Muscle layer of colon (tissue), 2 donors: ENCODE data around the gene ERBB4.

ENCODE experiments used
- H3K27ac ChIP-seq: one replicate; pipeline ENCODE4 v1.7.0; 2013; ENCODE audit warnings: low read depth, mild to moderate bottlenecking, low read length, moderate library complexity
- H3K27me3 ChIP-seq, 2 donors: one replicate each; pipeline ENCODE4 v1.7.0; 2013; ENCODE audit warnings: low read length in 2 of 2, mild to moderate bottlenecking in 2 of 2; ENCODE audit not compliant: insufficient read depth in 2 of 2, control insufficient read depth in 1 of 2
- H3K36me3 ChIP-seq: one replicate; pipeline ENCODE4 v1.7.0; 2013; ENCODE audit warnings: mild to moderate bottlenecking, low read length; ENCODE audit not compliant: insufficient read depth
- H3K4me1 ChIP-seq: one replicate; pipeline ENCODE4 v1.7.0; 2013; ENCODE audit warnings: mild to moderate bottlenecking, low read length; ENCODE audit not compliant: insufficient read depth
- H3K4me3 ChIP-seq, 2 donors: one replicate each; pipeline ENCODE4 v1.7.0; 2013; ENCODE audit warnings: low read length in 2 of 2, low read depth in 1 of 2, mild to moderate bottlenecking in 1 of 2, moderate library complexity in 1 of 2
- H3K9ac ChIP-seq: one replicate; pipeline ENCODE4 v1.7.0; 2013; ENCODE audit warnings: low read length
- H3K9me3 ChIP-seq: one replicate; pipeline ENCODE4 v1.7.0; 2013; ENCODE audit warnings: mild to moderate bottlenecking, low read length
- donor health status: abdominal sarcoma.
- donor health status: Adenocarcinoma of cecum.

Gene ERBB4

DNA sequence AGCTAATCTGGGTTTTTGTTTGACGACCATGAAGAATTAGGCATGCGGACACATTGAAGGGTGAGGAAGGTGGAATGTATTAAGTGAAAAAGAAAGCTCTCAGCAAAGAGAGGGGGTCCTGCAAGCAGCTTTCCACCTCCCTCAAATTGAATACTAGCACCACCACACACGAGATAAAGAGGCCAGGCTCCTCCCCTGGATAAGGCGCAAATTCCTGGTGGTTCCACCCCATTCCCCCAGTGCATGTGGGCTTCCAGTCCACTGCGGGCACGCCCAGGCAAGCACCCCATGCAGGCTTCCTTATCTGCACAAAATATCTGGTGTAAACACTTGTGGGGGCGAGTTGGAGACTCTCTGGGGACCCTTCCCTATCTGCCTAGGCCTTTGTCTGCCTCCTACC, 1124.9 kb downstream of the ERBB4 start:
- H3K9me3 ChIP-seq, result no peaks in the 10 kb centered on the region
- H3K27ac ChIP-seq, result no peak overlapping the region
- H3K4me1 ChIP-seq, result no peaks in the 10 kb centered on the region
- no peaks in the 10 kb centered on the region for H3K36me3 ChIP-seq
- H3K4me3 ChIP-seq, result no peak overlapping the region
- no peaks in the 10 kb centered on the region for H3K27me3 ChIP-seq
- no peak overlapping the region for H3K9ac ChIP-seq

- Histone ChIP-seq H3K4me1 (no peaks in the 10 kb centered on the region), H3K4me3 (no peak overlapping the region), H3K9me3 (no peaks in the 10 kb centered on the region), H3K36me3 (no peaks in the 10 kb centered on the region), H3K9ac (no peak overlapping the region), H3K27me3 (no peaks in the 10 kb centered on the region), H3K27ac (no peak overlapping the region)
Observed at GRCh38 chr2:211408483-211408891, 1130.1 kb downstream of the ERBB4 start.

DNA sequence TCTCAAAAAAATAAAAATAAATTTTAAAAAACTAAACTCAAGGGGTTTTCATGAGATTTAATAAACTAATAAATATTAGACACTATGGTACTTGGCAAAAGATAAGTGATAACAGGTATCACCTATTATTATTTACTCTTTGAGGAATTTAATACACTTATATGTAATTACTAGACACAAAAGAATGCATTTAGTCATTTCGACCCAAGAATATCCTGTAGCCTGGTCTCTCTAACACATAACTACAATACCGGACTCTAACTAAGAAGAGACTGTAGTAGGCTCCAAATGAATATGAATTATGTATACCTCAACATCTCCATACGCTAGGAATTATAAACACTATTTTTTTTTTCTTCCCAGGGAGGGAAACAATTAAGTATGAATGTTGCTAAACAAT, 1131.5 kb downstream of the ERBB4 start:
- no peaks in the 10 kb centered on the region for H3K4me1 ChIP-seq
- no peaks in the 10 kb centered on the region for H3K36me3 ChIP-seq
- no peak overlapping the region for H3K9ac ChIP-seq
- no peak overlapping the region for H3K4me3 ChIP-seq
- H3K27ac ChIP-seq, result no peak overlapping the region
- H3K9me3 ChIP-seq, result no peaks in the 10 kb centered on the region
- H3K27me3 ChIP-seq, result no peaks in the 10 kb centered on the region

GRCh38 chr2:211405036-211405435, 1133.6 kb downstream of the ERBB4 start:
- no peaks in the 10 kb centered on the region for H3K4me1 ChIP-seq
- H3K4me3 ChIP-seq, result no peak overlapping the region
- H3K36me3 ChIP-seq, result no peaks in the 10 kb centered on the region
- no peaks in the 10 kb centered on the region for H3K9me3 ChIP-seq
- no peak overlapping the region for H3K9ac ChIP-seq
- H3K27me3 ChIP-seq, result no peaks in the 10 kb centered on the region
- no peak overlapping the region for H3K27ac ChIP-seq

- Histone ChIP-seq H3K4me3 (no peak overlapping the region), H3K27me3 (no peaks in the 10 kb centered on the region), H3K9ac (no peak overlapping the region), H3K4me1 (no peaks in the 10 kb centered on the region), H3K27ac (no peak overlapping the region), H3K36me3 (no peaks in the 10 kb centered on the region), H3K9me3 (no peaks in the 10 kb centered on the region)
Observed at GRCh38 chr2:211404098-211404497, 1134.5 kb downstream of the ERBB4 start.

- no peaks in the 10 kb centered on the region for H3K27me3 ChIP-seq
- no peaks in the 10 kb centered on the region for H3K36me3 ChIP-seq
- H3K9me3 ChIP-seq, result no peaks in the 10 kb centered on the region
- no peaks in the 10 kb centered on the region for H3K4me1 ChIP-seq
- no peak overlapping the region for H3K27ac ChIP-seq
- no peak overlapping the region for H3K9ac ChIP-seq
- H3K4me3 ChIP-seq, result no peak overlapping the region
Observed at GRCh38 chr2:211401328-211401727, 1137.3 kb downstream of the ERBB4 start.

DNA sequence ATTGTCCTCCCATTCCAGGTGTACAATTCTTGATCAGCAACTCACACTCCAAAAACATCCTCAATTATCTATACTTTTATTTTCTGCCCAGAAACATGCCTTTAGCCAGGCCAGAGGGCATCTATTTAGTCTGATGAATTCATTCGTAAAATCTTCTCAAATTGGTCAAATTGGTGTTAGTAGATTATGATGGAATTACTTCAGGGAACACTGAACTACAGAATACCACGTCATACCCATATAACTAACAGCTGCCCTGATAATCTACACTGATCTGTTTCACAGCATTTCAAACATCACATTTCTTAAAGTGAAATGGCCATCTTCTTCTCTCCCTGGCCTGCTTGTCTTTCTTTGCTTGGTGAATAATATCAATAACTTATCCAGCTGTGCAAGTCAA, 1140.8 kb downstream of the ERBB4 start:
- no peaks in the 10 kb centered on the region for H3K9me3 ChIP-seq
- no peaks in the 10 kb centered on the region for H3K27me3 ChIP-seq
- H3K27ac ChIP-seq, result no peak overlapping the region
- no peaks in the 10 kb centered on the region for H3K36me3 ChIP-seq
- no peaks in the 10 kb centered on the region for H3K4me1 ChIP-seq
- no peak overlapping the region for H3K9ac ChIP-seq
- H3K4me3 ChIP-seq, result no peak overlapping the region

DNA sequence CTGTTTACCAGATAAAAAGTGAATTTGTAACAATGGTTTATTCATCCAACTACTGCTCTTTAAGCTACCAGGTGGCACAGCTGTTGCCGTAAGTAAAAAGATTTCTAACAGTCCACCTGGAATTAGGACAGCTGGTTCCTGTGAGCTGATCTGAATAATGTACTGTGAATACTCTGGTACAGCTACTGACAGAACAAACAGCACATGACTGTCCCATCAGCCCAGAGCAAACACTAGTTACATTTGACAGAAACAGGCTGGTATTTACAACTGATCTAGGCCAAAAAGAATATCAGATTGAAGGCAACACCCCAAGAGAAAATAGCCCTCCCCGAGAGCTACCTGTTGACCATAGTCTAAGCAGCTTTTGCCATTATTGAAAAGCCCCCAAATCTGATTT, 1141.8 kb downstream of the ERBB4 start:
- Histone ChIP-seq H3K9ac (no peak overlapping the region), H3K9me3 (no peaks in the 10 kb centered on the region), H3K27ac (no peak overlapping the region)

DNA sequence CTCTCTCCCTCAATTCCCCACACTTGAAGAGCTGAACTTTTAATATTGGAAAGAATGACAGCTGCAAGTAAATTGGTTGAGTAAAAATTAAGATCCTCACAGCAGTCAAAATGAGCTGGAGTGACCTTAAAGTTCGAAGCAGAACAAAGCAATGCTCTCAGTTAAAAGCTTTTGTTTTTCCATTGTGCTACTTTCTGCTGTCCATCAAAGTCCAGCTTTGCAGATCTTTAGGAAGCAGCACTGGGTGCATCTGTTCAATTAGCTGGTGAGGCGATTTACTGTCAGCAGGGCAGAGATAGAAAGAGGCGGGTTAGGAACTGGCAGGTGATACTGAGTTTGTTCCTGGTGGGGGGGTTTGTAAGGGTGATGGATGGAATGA, 1147.4 kb downstream of the ERBB4 start:
- H3K27me3 ChIP-seq, result no peaks in the 10 kb centered on the region
- no peak overlapping the region for H3K27ac ChIP-seq
- no peaks in the 10 kb centered on the region for H3K36me3 ChIP-seq
- no peaks in the 10 kb centered on the region for H3K9me3 ChIP-seq
- H3K4me3 ChIP-seq, result no peak overlapping the region
- no peak overlapping the region for H3K9ac ChIP-seq
- no peaks in the 10 kb centered on the region for H3K4me1 ChIP-seq

More for the DNA sequence above, 1141.8 kb downstream of the ERBB4 start:
- Histone ChIP-seq H3K36me3 (no peaks in the 10 kb centered on the region), H3K4me3 (no peak overlapping the region), H3K4me1 (no peaks in the 10 kb centered on the region), H3K27me3 (no peaks in the 10 kb centered on the region)

GRCh38 chr2:211390536-211391188, 1147.9 kb downstream of the ERBB4 start:
- no peak overlapping the region for H3K9ac ChIP-seq
- no peak overlapping the region for H3K27ac ChIP-seq
- no peak overlapping the region for H3K4me3 ChIP-seq

GRCh38 chr2:211387734-211388133, 1150.9 kb downstream of the ERBB4 start:
- no peaks in the 10 kb centered on the region for H3K36me3 ChIP-seq
- H3K9ac ChIP-seq, result no peak overlapping the region
- no peak overlapping the region for H3K27ac ChIP-seq
- no peaks in the 10 kb centered on the region for H3K9me3 ChIP-seq
- H3K4me1 ChIP-seq, result no peaks in the 10 kb centered on the region
- H3K4me3 ChIP-seq, result no peak overlapping the region
- no peaks in the 10 kb centered on the region for H3K27me3 ChIP-seq

More at GRCh38 chr2:211390536-211391188, 1147.9 kb downstream of the ERBB4 start:
- H3K4me1 ChIP-seq, result no peaks in the 10 kb centered on the region
- no peaks in the 10 kb centered on the region for H3K9me3 ChIP-seq
- no peaks in the 10 kb centered on the region for H3K27me3 ChIP-seq
- no peaks in the 10 kb centered on the region for H3K36me3 ChIP-seq

- no peaks in the 10 kb centered on the region for H3K27me3 ChIP-seq
- no peaks in the 10 kb centered on the region for H3K4me1 ChIP-seq
- H3K36me3 ChIP-seq, result no peaks in the 10 kb centered on the region
- H3K27ac ChIP-seq, result no peak overlapping the region
- H3K9me3 ChIP-seq, result no peaks in the 10 kb centered on the region
- H3K4me3 ChIP-seq, result no peak overlapping the region
- H3K9ac ChIP-seq, result no peak overlapping the region
Observed at GRCh38 chr2:211380041-211380440, 1158.6 kb downstream of the ERBB4 start.
